Measurements from ENCODE around the gene HS3ST3A1.
A peak's percentile ranks its signal among the peaks of the same experiment; 100 is the strongest.

HS3ST3A1 gene

GRCh38 chr17:13601776-13602551, at the start of gene HS3ST3A1:
Gene HS3ST3A1, minus strand, starts transcription at chr17:13601929. Its CDS starts 800 bp downstream, at chr17:13601129.
- DNase-seq, result peak; percentile 3

- DNase-seq, result no peak
Measured at GRCh38 chr17:13650096-13650675, 48.5 kb upstream of the HS3ST3A1 start.

- DNase-seq, result no peak
Measured at GRCh38 chr17:13647543-13648021, 45.9 kb upstream of the HS3ST3A1 start.

- DNase-seq, result no peak
Measured at GRCh38 chr17:13646969-13647542, 45.3 kb upstream of the HS3ST3A1 start.

- DNase-seq, result no peak
Measured at GRCh38 chr17:13646411-13646810, 44.7 kb upstream of the HS3ST3A1 start.

GRCh38 chr17:13643180-13643579, 41.5 kb upstream of the HS3ST3A1 start:
- no peak for DNase-seq

- no peak for DNase-seq
Measured at GRCh38 chr17:13642188-13642587, 40.5 kb upstream of the HS3ST3A1 start.

GRCh38 chr17:13640551-13640950, 38.8 kb upstream of the HS3ST3A1 start:
- DNase-seq, result no peak

GRCh38 chr17:13638855-13639458, 37.2 kb upstream of the HS3ST3A1 start:
- DNase-seq, result peak; percentile 19

- no peak for DNase-seq
Measured at GRCh38 chr17:13636951-13637350, 35.2 kb upstream of the HS3ST3A1 start.

GRCh38 chr17:13635951-13636350, 34.2 kb upstream of the HS3ST3A1 start:
- no peak for DNase-seq

- DNase-seq, result no peak
Measured at GRCh38 chr17:13634021-13634420, 32.3 kb upstream of the HS3ST3A1 start.

- DNase-seq, result no peak
Measured at GRCh38 chr17:13631529-13631928, 29.8 kb upstream of the HS3ST3A1 start.

- DNase-seq, result no peak
Measured at GRCh38 chr17:13626703-13627102, 25.0 kb upstream of the HS3ST3A1 start.

GRCh38 chr17:13619462-13619861, 17.7 kb upstream of the HS3ST3A1 start:
- no peak for DNase-seq

- DNase-seq, result no peak
Measured at GRCh38 chr17:13616031-13616430, 14.3 kb upstream of the HS3ST3A1 start.

- DNase-seq, result no peak
Measured at GRCh38 chr17:13609941-13610340, 8.2 kb upstream of the HS3ST3A1 start.

GRCh38 chr17:13601322-13601775, 380 bp downstream of the HS3ST3A1 start:
- no peak for DNase-seq

GRCh38 chr17:13600475-13601321, 1.0 kb downstream of the HS3ST3A1 start:
- DNase-seq, result no peak

GRCh38 chr17:13599864-13600263, 1.9 kb downstream of the HS3ST3A1 start:
- DNase-seq, result no peak

- no peak for DNase-seq
Measured at GRCh38 chr17:13599168-13599577, 2.6 kb downstream of the HS3ST3A1 start.

GRCh38 chr17:13598353-13599167, 3.2 kb downstream of the HS3ST3A1 start:
- DNase-seq, result no peak
